ENCODE data around the gene SPINK9.

Gene SPINK9

DNA sequence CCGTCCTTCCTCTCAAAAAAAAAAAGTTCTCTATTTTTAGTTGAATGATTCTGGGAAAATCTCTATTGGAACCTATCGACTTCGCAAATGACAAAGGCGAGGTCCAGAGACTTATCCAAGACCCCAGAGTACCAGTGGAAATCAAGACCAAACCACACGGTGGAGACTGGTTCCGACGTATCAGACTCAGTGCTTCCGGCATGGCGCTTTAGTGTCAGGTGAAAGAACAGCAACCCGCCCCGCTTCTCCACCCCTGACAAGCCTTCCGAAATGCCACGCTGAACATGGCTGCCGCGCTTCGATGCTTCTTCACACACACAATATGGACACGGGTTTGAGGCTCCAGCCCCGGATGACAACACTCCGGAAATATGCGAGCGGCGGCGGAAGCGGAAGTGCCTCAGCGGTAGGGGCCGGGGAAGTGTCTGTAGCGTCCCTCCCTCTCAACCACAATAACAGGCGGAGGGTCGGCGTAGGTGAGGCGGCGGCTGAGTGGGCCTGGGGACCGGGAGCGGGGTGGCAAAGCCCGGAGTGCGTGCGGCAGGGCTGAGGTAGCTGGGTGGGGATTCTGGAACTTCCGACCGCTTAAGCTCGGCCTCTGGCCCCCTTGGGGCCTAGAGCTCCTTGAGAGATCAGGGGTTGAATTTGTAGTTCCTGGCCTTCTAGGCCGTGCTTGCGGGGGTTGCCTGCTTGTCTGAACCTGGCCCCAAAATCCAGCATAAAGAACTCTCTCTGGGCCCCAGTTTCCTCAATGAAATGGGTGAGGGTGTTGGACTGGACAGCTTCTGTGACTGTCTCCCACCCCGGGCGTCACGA, 48.4 kb downstream of the SPINK9 start, which contains the start of gene FBXO38:
FBXO38 (plus strand) TSS at position 395 of the 816 bp plus-strand sequence. CDS start 10,819 bp downstream, outside the sequence.
- WGBS, 2 experiments: 1% methylated on average over 45 of the region's 45 CpGs

DNA sequence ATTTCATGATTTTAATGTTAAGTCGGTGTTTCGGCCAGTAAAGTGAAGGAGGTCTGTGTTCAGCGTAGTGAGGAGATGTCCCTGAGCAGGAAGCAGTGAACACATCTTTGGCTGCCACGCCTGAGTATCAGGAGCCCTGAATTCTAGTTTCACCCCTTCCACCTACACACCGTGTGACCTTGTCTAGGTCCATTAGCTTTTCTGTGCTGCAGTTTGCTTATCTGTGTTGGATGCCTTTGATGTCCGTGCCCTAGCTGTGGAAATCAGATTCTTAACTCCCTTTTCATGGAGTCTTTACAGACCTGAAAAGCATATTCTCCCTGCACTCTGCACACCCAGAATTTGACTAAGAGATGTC, 49.0 kb downstream of the SPINK9 start:
- no peaks in the 10 kb centered on the region for H3K4me1 ChIP-seq (ENCODE audit: control insufficient read depth, insufficient read depth, low read length)
- peak overlapping the region; percentile 79 for H3K27ac ChIP-seq (ENCODE audit: insufficient read depth, low read depth, low read length, poor library complexity, severe bottlenecking)
- no peaks in the 10 kb centered on the region for H3K27me3 ChIP-seq (ENCODE audit: control insufficient read depth, insufficient read depth, low read length, poor library complexity, severe bottlenecking)
- no peaks in the 10 kb centered on the region for H3K36me3 ChIP-seq (ENCODE audit: control insufficient read depth, insufficient read depth, low read length)
- H3K4me3 ChIP-seq (ENCODE audit: insufficient read depth, low read depth, low read length): peak overlapping the region; percentile 70
- H3K9me3 ChIP-seq (ENCODE audit: control insufficient read depth, low read length): no peaks in the 10 kb centered on the region
- 11 to 12% methylated on average over 6 of the region's 6 CpGs for WGBS, 2 experiments

More for the DNA sequence above, 48.4 kb downstream of the SPINK9 start, which contains the start of gene FBXO38:
- peak within 1 kb of the TSS; percentile 79 for H3K27ac ChIP-seq (ENCODE audit: insufficient read depth, low read depth, low read length, poor library complexity, severe bottlenecking)
- peak within 1 kb of the TSS; percentile 70 for H3K4me3 ChIP-seq (ENCODE audit: insufficient read depth, low read depth, low read length)
- H3K36me3 ChIP-seq (ENCODE audit: control insufficient read depth, insufficient read depth, low read length): no peaks in the 10 kb centered on the region
- no peaks in the 10 kb centered on the region for H3K9me3 ChIP-seq (ENCODE audit: control insufficient read depth, low read length)
- no peaks in the 10 kb centered on the region for H3K27me3 ChIP-seq (ENCODE audit: control insufficient read depth, insufficient read depth, low read length, poor library complexity, severe bottlenecking)
- H3K4me1 ChIP-seq (ENCODE audit: control insufficient read depth, insufficient read depth, low read length): no peaks in the 10 kb centered on the region

DNA sequence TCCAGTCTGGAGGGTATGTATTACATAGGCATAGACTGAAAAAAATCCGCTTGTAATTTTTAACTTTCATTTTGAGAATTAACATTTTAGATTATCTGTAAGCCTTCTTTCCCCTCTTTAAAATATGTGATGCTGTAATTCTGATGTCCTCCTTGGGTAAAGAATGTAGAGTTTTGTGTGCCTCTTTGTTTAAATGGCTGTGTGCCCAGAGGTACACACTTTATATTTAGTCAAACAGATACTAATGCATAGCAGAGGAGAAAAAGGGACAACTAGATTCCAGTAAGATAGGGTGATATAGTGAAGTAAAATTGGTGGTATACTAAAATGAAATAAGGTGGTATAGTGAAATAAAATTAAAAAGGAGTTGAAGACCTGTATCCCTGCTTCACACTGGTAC, 49.7 kb downstream of the SPINK9 start:
- H3K27ac ChIP-seq (ENCODE audit: insufficient read depth, low read depth, low read length, poor library complexity, severe bottlenecking): no peak overlapping the region
- WGBS, 2 experiments: 80% methylated on average over 1 of the region's 1 CpG; no CpG with 5 or more reads in 1 of the 2 experiments

DNA sequence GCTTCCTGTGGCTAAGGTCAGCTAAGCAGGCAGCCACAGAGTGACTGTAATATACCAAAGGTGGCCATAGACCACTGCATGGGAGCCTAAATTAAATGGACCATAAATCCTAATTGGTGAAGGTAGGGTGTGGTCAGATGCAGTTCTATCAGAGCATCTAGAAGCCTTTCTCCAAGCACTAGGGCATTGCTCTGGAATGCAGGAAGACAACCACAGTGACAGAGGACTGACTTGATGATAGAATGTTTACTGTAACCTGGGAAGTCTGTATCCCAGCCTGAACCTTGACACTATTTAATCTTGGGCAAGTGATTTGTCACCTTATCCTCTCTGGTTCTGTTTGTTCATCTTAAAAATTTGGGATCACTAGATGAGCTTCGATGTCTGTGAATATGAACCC, 50.7 kb downstream of the SPINK9 start:
- H3K36me3 ChIP-seq (ENCODE audit: control insufficient read depth, insufficient read depth, low read length): no peaks in the 10 kb centered on the region
- H3K9me3 ChIP-seq (ENCODE audit: control insufficient read depth, low read length): no peaks in the 10 kb centered on the region
- H3K27me3 ChIP-seq (ENCODE audit: control insufficient read depth, insufficient read depth, low read length, poor library complexity, severe bottlenecking): no peaks in the 10 kb centered on the region
- WGBS, 2 experiments: 95 to 100% methylated on average over 1 of the region's 1 CpG
- no peaks in the 10 kb centered on the region for H3K4me1 ChIP-seq (ENCODE audit: control insufficient read depth, insufficient read depth, low read length)
- H3K4me3 ChIP-seq (ENCODE audit: insufficient read depth, low read depth, low read length): no peak overlapping the region
- no peak overlapping the region for H3K27ac ChIP-seq (ENCODE audit: insufficient read depth, low read depth, low read length, poor library complexity, severe bottlenecking)

More for the DNA sequence above, 49.7 kb downstream of the SPINK9 start:
- no peaks in the 10 kb centered on the region for H3K4me1 ChIP-seq (ENCODE audit: control insufficient read depth, insufficient read depth, low read length)
- no peaks in the 10 kb centered on the region for H3K36me3 ChIP-seq (ENCODE audit: control insufficient read depth, insufficient read depth, low read length)
- H3K4me3 ChIP-seq (ENCODE audit: insufficient read depth, low read depth, low read length): peak overlapping the region; percentile 70
- no peaks in the 10 kb centered on the region for H3K9me3 ChIP-seq (ENCODE audit: control insufficient read depth, low read length)
- no peaks in the 10 kb centered on the region for H3K27me3 ChIP-seq (ENCODE audit: control insufficient read depth, insufficient read depth, low read length, poor library complexity, severe bottlenecking)

DNA sequence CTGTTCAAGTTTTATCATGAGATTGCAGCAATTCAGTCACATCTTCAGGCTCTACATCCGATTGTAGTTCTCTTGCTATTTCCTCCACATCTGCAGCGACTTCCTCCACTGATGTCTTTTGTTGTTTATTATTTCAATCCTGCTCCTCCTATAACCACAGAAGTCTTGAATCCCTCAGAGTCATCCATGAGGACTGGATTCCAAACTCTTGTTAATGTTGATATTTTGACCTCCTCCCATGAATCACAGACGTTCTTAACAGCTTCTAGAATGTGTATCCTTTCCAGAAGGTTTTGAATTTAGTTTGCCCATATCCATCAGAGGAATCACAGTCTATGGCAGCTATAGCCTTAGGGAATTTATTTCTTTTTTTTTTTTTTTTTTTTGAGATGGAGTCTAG, 52.0 kb downstream of the SPINK9 start:
- Histone ChIP-seq H3K27ac (ENCODE audit: insufficient read depth, low read depth, low read length, poor library complexity, severe bottlenecking) (no peak overlapping the region), H3K4me1 (ENCODE audit: control insufficient read depth, insufficient read depth, low read length) (no peaks in the 10 kb centered on the region), H3K9me3 (ENCODE audit: control insufficient read depth, low read length) (no peaks in the 10 kb centered on the region), H3K27me3 (ENCODE audit: control insufficient read depth, insufficient read depth, low read length, poor library complexity, severe bottlenecking) (no peaks in the 10 kb centered on the region), H3K4me3 (ENCODE audit: insufficient read depth, low read depth, low read length) (no peak overlapping the region), H3K36me3 (ENCODE audit: control insufficient read depth, insufficient read depth, low read length) (no peaks in the 10 kb centered on the region)
- 89 to 95% methylated on average over 3 of the region's 3 CpGs for WGBS, 2 experiments

DNA sequence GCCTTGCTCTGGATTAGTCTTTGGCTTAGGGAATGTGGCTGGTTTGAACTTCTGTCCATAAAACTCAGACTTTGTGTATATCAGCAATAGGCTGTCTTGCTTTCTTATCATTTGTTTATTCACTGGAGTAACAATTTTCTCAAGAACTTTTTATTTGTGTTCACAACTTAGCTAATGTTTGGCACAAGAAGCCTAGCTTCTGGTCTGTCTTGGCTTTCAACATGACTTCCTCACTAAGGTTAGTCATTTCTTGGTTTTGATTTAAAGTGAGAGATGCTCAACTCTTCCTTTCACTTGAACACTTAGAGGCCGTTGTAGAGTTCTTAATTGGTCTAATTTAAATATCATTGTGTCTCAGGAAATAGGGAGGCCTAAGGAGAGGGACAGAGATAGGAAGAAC, 53.3 kb downstream of the SPINK9 start:
- H3K27me3 ChIP-seq (ENCODE audit: control insufficient read depth, insufficient read depth, low read length, poor library complexity, severe bottlenecking): no peaks in the 10 kb centered on the region
- 100% methylated on average over 1 of the region's 1 CpG for WGBS, 2 experiments
- no peak overlapping the region for H3K27ac ChIP-seq (ENCODE audit: insufficient read depth, low read depth, low read length, poor library complexity, severe bottlenecking)
- H3K4me3 ChIP-seq (ENCODE audit: insufficient read depth, low read depth, low read length): no peak overlapping the region
- H3K9me3 ChIP-seq (ENCODE audit: control insufficient read depth, low read length): no peaks in the 10 kb centered on the region
- no peaks in the 10 kb centered on the region for H3K4me1 ChIP-seq (ENCODE audit: control insufficient read depth, insufficient read depth, low read length)
- H3K36me3 ChIP-seq (ENCODE audit: control insufficient read depth, insufficient read depth, low read length): no peaks in the 10 kb centered on the region
